Vagina (tissue), 2 donors: ENCODE data around the gene CACNA1I.

Source experiments
- CTCF ChIP-seq, 3 experiments: fragments of 450-650 bp in 2 of 3; fragments of 200-600 bp in 1 of 3; sonication (generic) in 1 of 3; IDR thresholded peaks; one replicate each; pipeline ENCODE4 v1.5.1; 2017 to 2019; ENCODE audit warnings: antibody characterized with exemption in 3 of 3, mild to moderate bottlenecking in 2 of 3, moderate library complexity in 2 of 3
- POLR2A ChIP-seq, 2 donors: fragments of 450-650 bp; IDR thresholded peaks; one replicate each; pipeline ENCODE4 v1.6.1; 2017; ENCODE audit warnings: antibody characterized with exemption in 2 of 2, mild to moderate bottlenecking in 2 of 2, moderate library complexity in 2 of 2

- TF ChIP-seq CTCF (IDR thresholded peaks at IDR 0.05) (no peak), POLR2A (IDR thresholded peaks at IDR 0.05) (no peak)
These were observed 123.5 kb downstream of the CACNA1I start for GRCh38 chr22:39693943-39694500.
